Neural crest cell (in vitro differentiated cells): ENCODE data around the gene ZNF335. TPM values are rescaled to one million over a fixed set of nuclear protein-coding genes. Genes with fewer than 3 reads are reported as not detected.

Source experiments
- DNase-seq: peaks from one replicate; pipeline ENCODE4 v3.0.0; 2021; ENCODE audit warnings: low read depth, mixed read lengths, low spot score
- H3K27ac Mint-ChIP-seq: one replicate; pipeline ENCODE4 v1.8.0; 2021; ENCODE audit warnings: mild to moderate bottlenecking, mixed read lengths; ENCODE audit not compliant: unreplicated experiment
- H3K27me3 Mint-ChIP-seq: 2 replicates; pipeline ENCODE4 v1.8.0; 2021; ENCODE audit warnings: low read depth, mild to moderate bottlenecking, mixed read lengths
- H3K36me3 Mint-ChIP-seq: 2 replicates; pipeline ENCODE4 v1.8.0; 2021; ENCODE audit warnings: low read depth, mild to moderate bottlenecking, mixed read lengths
- H3K4me1 Mint-ChIP-seq: 2 replicates; pipeline ENCODE4 v1.8.0; 2021; ENCODE audit warnings: mixed read lengths
- H3K4me3 Mint-ChIP-seq: one replicate; pipeline ENCODE4 v1.8.0; 2021; ENCODE audit warnings: mild to moderate bottlenecking, mixed read lengths
- H3K9me3 Mint-ChIP-seq: 2 replicates; pipeline ENCODE4 v1.8.0; 2021; ENCODE audit warnings: mixed read lengths
- total RNA-seq: library from RNA; stranded (reverse); gene quantifications from 2 replicates; pipeline ENCODE4 v1.2.1, GENCODE V29; 2021
- TF ChIP-seq, protein P1 (sequence below): fragments of 200-600 bp; sonication (generic); conservative IDR thresholded peaks from 2 replicates; pipeline ENCODE4 v1.5.0; 2021; ENCODE audit warnings: antibody characterized with exemption, mild to moderate bottlenecking

Gene ZNF335
- total RNA-seq, 1 donor from 2014 or later = 24.8 TPM

DNA sequence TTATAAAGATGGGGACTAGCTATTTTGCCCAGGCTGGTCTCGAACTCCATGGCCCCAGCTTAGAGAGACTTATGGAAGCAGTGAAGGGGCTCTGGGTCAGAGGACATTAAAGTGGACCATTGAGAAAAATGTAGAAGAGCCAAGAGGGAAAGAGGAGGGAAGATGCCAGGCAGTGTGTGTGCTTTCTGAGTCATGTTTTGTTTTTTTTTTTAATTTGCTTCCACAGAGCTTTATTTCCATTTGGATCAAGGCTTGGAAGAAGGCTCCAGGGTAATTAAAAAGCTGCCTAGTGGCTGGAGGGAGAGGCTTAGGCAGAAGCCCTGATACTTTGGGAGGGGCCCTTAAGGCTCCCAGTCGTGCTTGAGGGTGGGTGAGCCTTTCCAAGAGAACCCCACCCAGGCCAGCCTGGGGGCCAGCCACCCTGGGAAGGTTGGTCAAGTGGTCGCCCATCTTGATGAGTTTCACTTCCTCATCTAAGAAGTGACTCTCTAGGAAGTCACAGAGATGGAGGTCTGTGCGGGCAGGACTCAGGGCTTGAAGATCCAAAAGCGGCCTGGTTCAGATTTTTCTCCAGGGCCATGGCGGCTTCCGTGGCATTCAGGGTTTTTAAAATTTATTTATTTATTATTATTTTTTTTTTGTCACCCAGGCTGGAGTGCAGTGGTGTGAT lies 3.0 kb upstream of the ZNF335 start:
- Mint-ChIP-seq H3K9me3 (no peaks in the 10 kb centered on the region), H3K27ac (no peak overlapping the region), H3K27me3 (peaks cover 39% of the 10 kb centered on the region), H3K4me1 (peaks cover 14% of the 10 kb centered on the region), H3K4me3 (peak overlapping the region; percentile 8), H3K36me3 (no peaks in the 10 kb centered on the region)
- DNase-seq = no peak
- TF ChIP-seq, protein P1, sequence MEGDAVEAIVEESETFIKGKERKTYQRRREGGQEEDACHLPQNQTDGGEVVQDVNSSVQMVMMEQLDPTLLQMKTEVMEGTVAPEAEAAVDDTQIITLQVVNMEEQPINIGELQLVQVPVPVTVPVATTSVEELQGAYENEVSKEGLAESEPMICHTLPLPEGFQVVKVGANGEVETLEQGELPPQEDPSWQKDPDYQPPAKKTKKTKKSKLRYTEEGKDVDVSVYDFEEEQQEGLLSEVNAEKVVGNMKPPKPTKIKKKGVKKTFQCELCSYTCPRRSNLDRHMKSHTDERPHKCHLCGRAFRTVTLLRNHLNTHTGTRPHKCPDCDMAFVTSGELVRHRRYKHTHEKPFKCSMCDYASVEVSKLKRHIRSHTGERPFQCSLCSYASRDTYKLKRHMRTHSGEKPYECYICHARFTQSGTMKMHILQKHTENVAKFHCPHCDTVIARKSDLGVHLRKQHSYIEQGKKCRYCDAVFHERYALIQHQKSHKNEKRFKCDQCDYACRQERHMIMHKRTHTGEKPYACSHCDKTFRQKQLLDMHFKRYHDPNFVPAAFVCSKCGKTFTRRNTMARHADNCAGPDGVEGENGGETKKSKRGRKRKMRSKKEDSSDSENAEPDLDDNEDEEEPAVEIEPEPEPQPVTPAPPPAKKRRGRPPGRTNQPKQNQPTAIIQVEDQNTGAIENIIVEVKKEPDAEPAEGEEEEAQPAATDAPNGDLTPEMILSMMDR = no peak

DNA sequence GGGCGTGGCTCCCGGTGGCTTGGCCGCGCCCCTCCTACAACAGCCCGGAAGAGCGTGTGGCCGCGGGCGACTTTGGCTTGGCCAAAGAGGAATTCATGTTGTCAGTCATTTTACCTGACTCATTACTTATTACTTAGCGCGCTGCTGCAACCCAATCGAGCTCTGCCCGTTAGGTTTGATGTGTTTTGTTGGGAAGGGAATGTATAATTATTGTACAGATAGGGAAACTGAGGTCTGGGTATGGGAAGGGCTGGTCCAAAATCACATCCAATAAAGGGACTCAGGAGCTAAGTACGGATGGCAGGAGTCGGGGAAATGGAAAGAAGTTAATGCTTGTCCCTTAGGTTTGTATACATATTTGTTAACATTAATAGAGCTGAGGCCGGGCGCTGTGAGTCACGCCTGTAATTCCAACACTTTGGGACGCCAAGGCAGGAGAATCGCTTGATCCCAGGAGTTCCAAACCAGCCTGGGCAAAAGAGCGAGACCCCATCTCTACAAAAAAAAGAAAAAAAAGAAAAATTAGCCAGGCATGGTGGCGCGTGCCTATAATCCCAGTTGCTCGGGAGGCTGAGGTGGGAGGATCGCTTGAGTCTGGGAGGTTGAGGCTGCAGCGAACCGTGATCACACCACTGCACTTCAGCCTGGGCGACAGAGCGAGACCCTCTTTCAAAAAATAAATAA lies 639 bp upstream of the ZNF335 start:
- Mint-ChIP-seq H3K4me3 (peak overlapping the region; percentile 88), H3K27me3 (peaks cover 23% of the 10 kb centered on the region), H3K27ac (peak overlapping the region; percentile 100), H3K4me1 (peaks cover 17% of the 10 kb centered on the region), H3K9me3 (no peaks in the 10 kb centered on the region), H3K36me3 (no peaks in the 10 kb centered on the region)
- TF ChIP-seq, protein P1 = no peak
- DNase-seq = no peak

- DNase-seq = no peak
- H3K27ac Mint-ChIP-seq = peak overlapping the region; percentile 19
- TF ChIP-seq, protein P1 = no peak
- H3K9me3 Mint-ChIP-seq = no peaks in the 10 kb centered on the region
- H3K36me3 Mint-ChIP-seq = no peaks in the 10 kb centered on the region
- peak overlapping the region; percentile 88 for H3K4me3 Mint-ChIP-seq
- peaks cover 12% of the 10 kb centered on the region for H3K27me3 Mint-ChIP-seq
- peaks cover 17% of the 10 kb centered on the region for H3K4me1 Mint-ChIP-seq
Measured at GRCh38 chr20:45971425-45971674, 653 bp downstream of the ZNF335 start.

- peaks cover 7% of the 10 kb centered on the region for H3K27me3 Mint-ChIP-seq
- H3K4me3 Mint-ChIP-seq = peak overlapping the region; percentile 88
- no peak overlapping the region for H3K27ac Mint-ChIP-seq
- no peaks in the 10 kb centered on the region for H3K36me3 Mint-ChIP-seq
- DNase-seq = no peak
- TF ChIP-seq, protein P1 = no peak
- no peaks in the 10 kb centered on the region for H3K9me3 Mint-ChIP-seq
- peaks cover 17% of the 10 kb centered on the region for H3K4me1 Mint-ChIP-seq
Measured at GRCh38 chr20:45970646-45971424, 1.2 kb downstream of the ZNF335 start.

DNA sequence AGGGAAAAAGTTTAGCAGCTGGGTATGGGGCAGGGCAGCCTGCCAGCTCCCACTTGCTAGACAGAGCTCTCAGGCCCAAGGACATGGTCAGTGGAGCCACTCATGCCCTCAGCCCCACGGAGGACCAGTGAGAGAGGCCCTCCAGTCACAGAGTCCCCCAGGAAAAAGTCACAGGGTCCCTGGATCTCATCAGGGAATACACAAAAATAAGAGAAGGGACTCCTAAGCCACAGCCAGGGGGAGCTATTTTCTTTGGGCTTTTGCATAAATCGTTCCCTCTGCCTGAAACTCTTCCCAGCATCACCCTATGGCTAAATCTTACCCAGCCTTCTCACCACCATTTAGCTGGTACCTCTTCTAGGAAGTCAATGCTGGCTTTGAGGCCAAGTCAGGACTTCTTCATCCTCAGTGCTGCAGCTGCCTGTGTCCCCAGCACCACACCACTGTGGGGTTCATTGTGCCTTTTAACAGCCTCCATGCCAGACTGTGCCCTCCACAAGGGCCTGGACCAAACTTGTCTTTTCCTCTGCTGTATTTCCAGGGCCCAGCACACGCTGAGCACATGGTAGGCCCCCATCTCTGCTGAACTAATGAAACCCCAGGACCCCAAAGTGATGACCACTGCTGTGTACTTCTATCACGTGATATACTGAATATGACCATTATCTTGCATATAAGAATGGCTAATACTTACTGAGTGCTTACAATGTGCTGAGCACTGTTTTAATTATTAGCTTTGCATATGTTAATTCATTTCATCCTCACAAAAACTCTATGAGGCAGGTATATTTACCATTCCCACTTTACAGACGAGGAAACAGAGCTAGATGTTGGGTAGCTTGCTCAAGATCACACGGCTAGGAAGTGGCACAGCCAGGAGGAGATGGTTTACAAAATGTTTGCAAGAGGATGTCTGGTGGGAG lies 2.0 kb downstream of the ZNF335 start:
- H3K9me3 Mint-ChIP-seq = no peaks in the 10 kb centered on the region

More for the DNA sequence above, 2.0 kb downstream of the ZNF335 start:
- H3K27me3 Mint-ChIP-seq = peaks cover 5% of the 10 kb centered on the region
- peak overlapping the region; percentile 63 for H3K27ac Mint-ChIP-seq
- no peak for DNase-seq
- no peaks in the 10 kb centered on the region for H3K36me3 Mint-ChIP-seq
- peaks cover 17% of the 10 kb centered on the region for H3K4me1 Mint-ChIP-seq
- TF ChIP-seq, protein P1 = peak; percentile 69
- H3K4me3 Mint-ChIP-seq = peak overlapping the region; percentile 87
